Adrenal gland (tissue), 5 donors: ENCODE results near the gene PHLDB3.

Experiments used
- POLR2A ChIP-seq, 2 donors: fragments of 450-650 bp; IDR thresholded peaks; one replicate each; pipeline ENCODE4 v1.6.1; 2017; ENCODE audit warnings: antibody characterized with exemption in 2 of 2, mild to moderate bottlenecking in 2 of 2, moderate library complexity in 1 of 2
- TF ChIP-seq, protein P1 (sequence below), 6 experiments: fragments of 450-650 bp in 4 of 6; fragments of 200-600 bp in 2 of 6; sonication (generic) in 1 of 6; IDR thresholded peaks; 1 replicate in 5 of 6; 2 replicates in 1 of 6; pipeline versions ENCODE4 v1.5.1 to v1.8.0; 2016 to 2021; ENCODE audit warnings: antibody characterized with exemption in 6 of 6, mild to moderate bottlenecking in 2 of 6, moderate library complexity in 1 of 6
- donor health status: DM: no; HTN: no; CAD: no.

DNA sequence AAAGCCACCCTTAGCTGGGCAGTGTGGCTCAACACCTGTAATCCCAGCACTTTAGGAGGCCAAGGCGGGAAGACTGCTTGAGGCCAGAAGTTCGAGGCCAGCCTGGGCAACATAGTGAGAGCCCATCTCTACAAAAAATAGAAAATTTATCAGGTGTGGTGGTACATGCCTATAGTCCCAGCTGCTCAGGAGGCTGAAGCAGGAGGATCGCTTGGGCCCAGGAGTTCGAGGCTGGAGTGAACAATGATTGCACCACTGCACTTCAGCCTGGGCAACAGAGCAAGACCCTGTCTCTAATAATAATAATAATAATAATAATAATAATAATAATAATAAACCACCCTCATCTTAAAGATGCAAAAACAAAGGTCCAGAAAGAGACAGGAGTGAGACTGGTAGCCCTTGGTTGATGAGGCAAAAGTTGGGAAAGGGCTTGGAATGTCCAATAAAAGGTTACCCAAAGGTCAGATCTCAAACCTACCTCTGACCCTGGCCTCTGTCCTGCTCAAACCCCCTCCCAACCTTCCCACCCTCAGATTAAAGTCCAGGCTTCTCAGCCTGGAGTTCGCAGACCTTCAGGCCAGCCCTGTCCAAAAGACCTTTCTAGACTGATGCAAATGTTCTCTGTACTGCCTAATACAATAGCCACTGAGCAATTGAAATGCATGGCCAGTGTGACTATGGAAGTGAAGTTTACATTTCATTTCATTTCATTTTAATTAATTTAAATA is 37.5 kb upstream of the PHLDB3 start:
- TF ChIP-seq, protein P1, sequence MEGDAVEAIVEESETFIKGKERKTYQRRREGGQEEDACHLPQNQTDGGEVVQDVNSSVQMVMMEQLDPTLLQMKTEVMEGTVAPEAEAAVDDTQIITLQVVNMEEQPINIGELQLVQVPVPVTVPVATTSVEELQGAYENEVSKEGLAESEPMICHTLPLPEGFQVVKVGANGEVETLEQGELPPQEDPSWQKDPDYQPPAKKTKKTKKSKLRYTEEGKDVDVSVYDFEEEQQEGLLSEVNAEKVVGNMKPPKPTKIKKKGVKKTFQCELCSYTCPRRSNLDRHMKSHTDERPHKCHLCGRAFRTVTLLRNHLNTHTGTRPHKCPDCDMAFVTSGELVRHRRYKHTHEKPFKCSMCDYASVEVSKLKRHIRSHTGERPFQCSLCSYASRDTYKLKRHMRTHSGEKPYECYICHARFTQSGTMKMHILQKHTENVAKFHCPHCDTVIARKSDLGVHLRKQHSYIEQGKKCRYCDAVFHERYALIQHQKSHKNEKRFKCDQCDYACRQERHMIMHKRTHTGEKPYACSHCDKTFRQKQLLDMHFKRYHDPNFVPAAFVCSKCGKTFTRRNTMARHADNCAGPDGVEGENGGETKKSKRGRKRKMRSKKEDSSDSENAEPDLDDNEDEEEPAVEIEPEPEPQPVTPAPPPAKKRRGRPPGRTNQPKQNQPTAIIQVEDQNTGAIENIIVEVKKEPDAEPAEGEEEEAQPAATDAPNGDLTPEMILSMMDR (IDR thresholded peaks at IDR 0.05), result no peak
- no peak for TF ChIP-seq POLR2A (IDR thresholded peaks at IDR 0.05)
